Right lobe of liver (tissue), 4 donors: ENCODE measurements around the gene TGFBR3.

ENCODE experiments used
- CTCF ChIP-seq, 4 donors: fragments of 200-600 bp in 3 of 4; fragments of 450-650 bp in 1 of 4; IDR thresholded peaks; one replicate each; pipeline versions ENCODE4 v1.5.1 to v1.8.0; 2016 to 2022; ENCODE audit warnings: antibody characterized with exemption in 4 of 4, mild to moderate bottlenecking in 2 of 4
- POLR2A ChIP-seq: fragments of 450-650 bp; IDR thresholded peaks from one replicate; pipeline ENCODE4 v1.6.1; 2017; ENCODE audit warnings: antibody characterized with exemption, mild to moderate bottlenecking
- donor health status: DM: no; HTN: no; CAD: no.
- donor health status: DM: no; HTN: no; CAD: no.
- donor health status: DM: no; HTN: yes; CAD: no.

GRCh38 chr1:91816031-91816430 lies 69.9 kb downstream of the TGFBR3 start:
- no peak for TF ChIP-seq CTCF (IDR thresholded peaks at IDR 0.05)
- no peak for TF ChIP-seq POLR2A
